PC-3 (cell line): Measurements from ENCODE around the gene CNTNAP2. TPM values are rescaled to one million over a fixed set of nuclear protein-coding genes. Genes with fewer than 3 reads are reported as not detected.

ENCODE experiments used
- ATAC-seq: fragments of 200-7000 bp; cut with Tn5 transposase; 2 replicates; pipeline ENCODE4 v1.9.1; 2020; ENCODE audit warnings: mild to moderate bottlenecking, moderate library complexity
- BruUV-seq: library from RNA; stranded (reverse); fragments of 400-500 nt; replicated peaks from 2 replicates; lab custom pipeline; 2021; lab: Mats Ljungman, UMichigan
- CTCF ChIA-PET: fragments of 300-600 bp; sonication (Branson Sonifier 250); formaldehyde crosslinking; loops from one replicate; lab custom pipeline; 2022; ENCODE audit warnings: antibody characterized with exemption; lab: Charles Lee
- POLR2A ChIA-PET: fragments of 300-600 bp; sonication (Branson Sonifier 250); formaldehyde crosslinking; loops from one replicate; lab custom pipeline; 2022; ENCODE audit warnings: antibody characterized with exemption; ENCODE audit not compliant: unreplicated experiment; lab: Charles Lee
- DNase-seq: peaks from one replicate; pipeline ENCODE4 v3.0.0-alpha.2; 2015
- H2AFZ ChIP-seq: fragments of 300-600 bp; sonication (generic); 2 replicates; pipeline ENCODE4 v1.6.0; 2016; ENCODE audit warnings: antibody characterized with exemption, low read length
- H3F3A ChIP-seq: fragments of 300-600 bp; sonication (generic); one replicate; pipeline ENCODE4 v1.6.0; 2017; ENCODE audit warnings: antibody characterized with exemption, low read length, control low read depth, mild to moderate bottlenecking; ENCODE audit not compliant: unreplicated experiment
- H3K27ac ChIP-seq: fragments of 300-600 bp; sonication (generic); 2 replicates; pipeline ENCODE4 v1.5.1; 2016; ENCODE audit warnings: mild to moderate bottlenecking, low read length
- H3K27me3 ChIP-seq: fragments of 300-600 bp; sonication (generic); 2 replicates; pipeline ENCODE4 v1.6.1; 2016; ENCODE audit warnings: low read length, mixed read lengths
- H3K36me3 ChIP-seq: fragments of 300-600 bp; sonication (generic); 2 replicates; pipeline ENCODE4 v1.6.1; 2016; ENCODE audit warnings: low read depth, mixed run types, low read length, mixed read lengths
- H3K4me1 ChIP-seq: fragments of 300-600 bp; sonication (generic); 2 replicates; pipeline ENCODE4 v1.5.1; 2016; ENCODE audit warnings: low read length; ENCODE audit not compliant: insufficient read depth
- H3K4me2 ChIP-seq: fragments of 300-600 bp; sonication (generic); 2 replicates; pipeline ENCODE4 v1.6.0; 2016; ENCODE audit warnings: low read length
- H3K4me3 ChIP-seq: fragments of 300-600 bp; sonication (generic); 2 replicates; pipeline ENCODE4 v1.5.1; 2016; ENCODE audit warnings: mild to moderate bottlenecking, low read length, mixed read lengths
- H3K79me2 ChIP-seq: fragments of 300-600 bp; sonication (generic); 2 replicates; pipeline ENCODE4 v1.6.1; 2017; ENCODE audit warnings: low read length, mixed read lengths
- H3K9ac ChIP-seq: fragments of 300-600 bp; sonication (generic); 2 replicates; pipeline ENCODE4 v1.6.0; 2016; ENCODE audit warnings: mild to moderate bottlenecking, low read length
- H3K9me2 ChIP-seq: fragments of 300-600 bp; sonication (generic); replicated peaks from 2 replicates; pipeline ENCODE4 v1.6.1; 2016; ENCODE audit warnings: mixed run types, low read length, mixed read lengths
- H3K9me3 ChIP-seq: fragments of 300-600 bp; sonication (generic); 2 replicates; pipeline ENCODE4 v1.6.1; 2016; ENCODE audit warnings: low read length, mixed read lengths
- H4K20me1 ChIP-seq: fragments of 300-600 bp; sonication (generic); 2 replicates; pipeline ENCODE4 v1.6.1; 2016; ENCODE audit warnings: low read length, mixed read lengths
- CTCF ChIP-seq: fragments of 300-600 bp; sonication (generic); conservative IDR thresholded peaks from 2 replicates; pipeline ENCODE4 v1.5.1; 2017; ENCODE audit warnings: antibody characterized with exemption, low read depth, mild to moderate bottlenecking, low read length
- EZH2 ChIP-seq: fragments of 300-600 bp; sonication (generic); IDR thresholded peaks from one replicate; pipeline ENCODE4 v1.6.1; 2017; ENCODE audit warnings: antibody characterized with exemption, mild to moderate bottlenecking, low read length; ENCODE audit not compliant: unreplicated experiment
- EZH2phosphoT487 ChIP-seq: fragments of 300-600 bp; sonication (generic); IDR thresholded peaks from 2 replicates; pipeline ENCODE4 v1.6.1; 2018; ENCODE audit warnings: mild to moderate bottlenecking, antibody characterized with exemption, low read length, borderline replicate concordance
- intact Hi-C: fragments of 100-400 bp; cut with micrococcal nuclease; formaldehyde crosslinking; loops from 2 replicates; pipeline ENCODE4 v1.9.0; 2023
- total RNA-seq: library from RNA; depleted of rRNA; stranded (reverse); fragments of >200 nt; gene quantifications from 2 replicates; pipeline ENCODE4 v1.2.3, GENCODE V29; 2014

CNTNAP2 gene
- total RNA-seq, 1 experiment from 2014 or later = 1.5 TPM

- ATAC-seq = no peak
These were observed 2056.8 kb downstream of the CNTNAP2 start for GRCh38 chr7:148173369-148173768.

GRCh38 chr7:148174376-148174775 lies 2057.8 kb downstream of the CNTNAP2 start:
- ChIA-PET POLR2A (no interaction called here), CTCF (no interaction called here)
- no peaks in the 10 kb centered on the region for H3K36me3 ChIP-seq
- H2AFZ ChIP-seq = no peak overlapping the region
- BruUV-seq = no TSS peak
- H3K9me3 ChIP-seq = no peaks in the 10 kb centered on the region; the same call in 1 of the 2 replicates
- no peaks in the 10 kb centered on the region for H3K4me1 ChIP-seq
- no peak overlapping the region for H3K4me3 ChIP-seq
- H3K27me3 ChIP-seq = no peaks in the 10 kb centered on the region
- H3K9me2 ChIP-seq = no peaks in the 10 kb centered on the region
- H3K27ac ChIP-seq = no peak overlapping the region
- no peak for ATAC-seq
- H3K4me2 ChIP-seq = no peak overlapping the region
- intact Hi-C loops = no loop called here
- H3F3A ChIP-seq = no peaks in the 10 kb centered on the region
- TF ChIP-seq EZH2 = no peak
- TF ChIP-seq EZH2phosphoT487 = no peak
- no peak for TF ChIP-seq CTCF
- no peak overlapping the region for H3K9ac ChIP-seq
- no peak for DNase-seq
- no peaks in the 10 kb centered on the region for H3K79me2 ChIP-seq
- H4K20me1 ChIP-seq = no peaks in the 10 kb centered on the region

More at GRCh38 chr7:148173369-148173768, 2056.8 kb downstream of the CNTNAP2 start:
- H3K79me2 ChIP-seq = no peaks in the 10 kb centered on the region
- no peaks in the 10 kb centered on the region for H3K27me3 ChIP-seq
- no peaks in the 10 kb centered on the region for H4K20me1 ChIP-seq
- no peak overlapping the region for H3K4me2 ChIP-seq
- H3K36me3 ChIP-seq = no peaks in the 10 kb centered on the region
- POLR2A ChIA-PET = no interaction called here
- CTCF ChIA-PET = no interaction called here
- TF ChIP-seq CTCF (no peak), EZH2phosphoT487 (no peak), EZH2 (no peak)
- no peaks in the 10 kb centered on the region; the same call in 1 of the 2 replicates for H3K9me3 ChIP-seq
- intact Hi-C loops = no loop called here
- H3K4me3 ChIP-seq = no peak overlapping the region
- no peaks in the 10 kb centered on the region for H3K4me1 ChIP-seq
- no peak for DNase-seq
- H2AFZ ChIP-seq = no peak overlapping the region
- H3K27ac ChIP-seq = no peak overlapping the region
- no peaks in the 10 kb centered on the region for H3K9me2 ChIP-seq
- H3F3A ChIP-seq = no peaks in the 10 kb centered on the region
- H3K9ac ChIP-seq = no peak overlapping the region
- BruUV-seq = no TSS peak

GRCh38 chr7:148175512-148175911 lies 2058.9 kb downstream of the CNTNAP2 start:
- ATAC-seq = no peak
- H3K36me3 ChIP-seq = no peaks in the 10 kb centered on the region
- H3K79me2 ChIP-seq = no peaks in the 10 kb centered on the region
- H3K9ac ChIP-seq = no peak overlapping the region
- POLR2A ChIA-PET = no interaction called here
- no peak for DNase-seq
- no peak overlapping the region for H3K4me2 ChIP-seq
- H4K20me1 ChIP-seq = no peaks in the 10 kb centered on the region
- H3K9me3 ChIP-seq = no peaks in the 10 kb centered on the region; the same call in 1 of the 2 replicates
- no peaks in the 10 kb centered on the region for H3K4me1 ChIP-seq
- intact Hi-C loops = no loop called here
- TF ChIP-seq EZH2phosphoT487 = no peak
- no peak for TF ChIP-seq CTCF
- TF ChIP-seq EZH2 = no peak
- CTCF ChIA-PET = no interaction called here
- H3K27me3 ChIP-seq = no peaks in the 10 kb centered on the region
- no peak overlapping the region for H3K27ac ChIP-seq
- H3F3A ChIP-seq = no peaks in the 10 kb centered on the region
- no peak overlapping the region for H3K4me3 ChIP-seq
- no peaks in the 10 kb centered on the region for H3K9me2 ChIP-seq
- H2AFZ ChIP-seq = no peak overlapping the region
- no TSS peak for BruUV-seq
